Kasumi-1 (cell line): ENCODE data around the gene AGBL4.

ENCODE experiments used
- DNase-seq, 2 experiments: peaks; one replicate each; lab custom pipeline; 2025; lab: John Stamatoyannopoulos, UW

AGBL4 gene

GRCh38 chr1:49694251-49694827 is 329.4 kb downstream of the AGBL4 start:
- DNase-seq, result no peak

- no peak for DNase-seq
Measured at GRCh38 chr1:49686107-49686506, 337.6 kb downstream of the AGBL4 start.

- DNase-seq, result no peak
Measured at GRCh38 chr1:49677706-49678105, 346.0 kb downstream of the AGBL4 start.

GRCh38 chr1:49651136-49651535 is 372.6 kb downstream of the AGBL4 start:
- no peak for DNase-seq

- no peak for DNase-seq
Measured at GRCh38 chr1:49630156-49630555, 393.6 kb downstream of the AGBL4 start.

- DNase-seq, result no peak
Measured at GRCh38 chr1:49627781-49628180, 396.0 kb downstream of the AGBL4 start.

GRCh38 chr1:49626472-49626871 is 397.3 kb downstream of the AGBL4 start:
- no peak for DNase-seq

GRCh38 chr1:49622877-49623276 is 400.9 kb downstream of the AGBL4 start:
- no peak for DNase-seq

GRCh38 chr1:49606082-49606481 is 417.7 kb downstream of the AGBL4 start:
- DNase-seq, result no peak

- DNase-seq, result no peak
Measured at GRCh38 chr1:49597436-49597835, 426.3 kb downstream of the AGBL4 start.

GRCh38 chr1:49576327-49576901 is 447.3 kb downstream of the AGBL4 start:
- DNase-seq, result no peak

GRCh38 chr1:49556676-49557234 is 467.0 kb downstream of the AGBL4 start:
- DNase-seq, result no peak

GRCh38 chr1:49552101-49552500 is 471.7 kb downstream of the AGBL4 start:
- DNase-seq, result no peak

- no peak for DNase-seq
Measured at GRCh38 chr1:49544615-49545014, 479.1 kb downstream of the AGBL4 start.

- DNase-seq, result no peak
Measured at GRCh38 chr1:49541096-49541752, 482.5 kb downstream of the AGBL4 start.

- no peak for DNase-seq
Measured at GRCh38 chr1:49527606-49528305, 496.0 kb downstream of the AGBL4 start.

- no peak for DNase-seq
Measured at GRCh38 chr1:49526672-49527071, 497.1 kb downstream of the AGBL4 start.

GRCh38 chr1:49523764-49524163 is 500.0 kb downstream of the AGBL4 start:
- no peak for DNase-seq

- DNase-seq, result no peak
Measured at GRCh38 chr1:49466961-49467360, 556.8 kb downstream of the AGBL4 start.

GRCh38 chr1:49465486-49466185 is 558.1 kb downstream of the AGBL4 start:
- DNase-seq, result no peak

- DNase-seq, result no peak
Measured at GRCh38 chr1:49448200-49448599, 575.6 kb downstream of the AGBL4 start.

- DNase-seq, result no peak
Measured at GRCh38 chr1:49436865-49437264, 586.9 kb downstream of the AGBL4 start.
